Esophagus (tissue), 2 donors: ENCODE results near the gene ZNF195. TPM values are rescaled to one million over a fixed set of nuclear protein-coding genes. Genes with fewer than 3 reads are reported as not detected.

Experiments
- H3K27ac ChIP-seq, 2 donors: one replicate each; pipeline ENCODE4 v1.5.1; 2013; ENCODE audit warnings: low read depth in 2 of 2, mild to moderate bottlenecking in 2 of 2, inconsistent platforms in 1 of 2, low read length in 1 of 2, moderate library complexity in 1 of 2
- H3K27me3 ChIP-seq, 2 donors: one replicate each; pipeline ENCODE4 v1.6.1; 2013; ENCODE audit warnings: low read length in 2 of 2, control low read depth in 1 of 2, mild to moderate bottlenecking in 1 of 2; ENCODE audit not compliant: insufficient read depth in 2 of 2, control insufficient read depth in 1 of 2
- H3K36me3 ChIP-seq, 2 donors: one replicate each; pipeline ENCODE4 v1.6.1; 2013; ENCODE audit warnings: low read length in 1 of 2; ENCODE audit not compliant: control insufficient read depth in 2 of 2, insufficient read depth in 2 of 2
- H3K4me1 ChIP-seq, 2 donors: one replicate each; pipeline ENCODE4 v1.6.1; 2013; ENCODE audit warnings: low read length in 1 of 2; ENCODE audit not compliant: control insufficient read depth in 2 of 2, insufficient read depth in 2 of 2
- H3K4me3 ChIP-seq, 2 donors: one replicate each; pipeline ENCODE4 v1.5.1; 2013; ENCODE audit warnings: low read length in 2 of 2, mild to moderate bottlenecking in 2 of 2, low read depth in 1 of 2, moderate library complexity in 1 of 2
- H3K9me3 ChIP-seq, 2 donors: one replicate each; pipeline ENCODE4 v1.6.1; 2013; ENCODE audit warnings: mild to moderate bottlenecking in 2 of 2, low read depth in 1 of 2, low read length in 1 of 2, moderate library complexity in 1 of 2; ENCODE audit not compliant: control insufficient read depth in 2 of 2, insufficient read depth in 1 of 2
- WGBS, 2 donors: extraction: QIAGEN DNeasy Blood & Tissue Kit; methylation state at CpG; one replicate each; pipeline ENCODE4 v1.1.7; 2013; 5-methylcytosine and 5-hydroxymethylcytosine counted together
- polyA plus RNA-seq, 2 donors: library from polyadenylated mRNA; stranded (reverse); fragments of 200-250 nt; gene quantifications; one replicate each; pipeline ENCODE4 v1.2.3, GENCODE V29; 2013
- donor health status: healthy with polysubstance abuse.
- donor health status: Bipolar disorder and iron deficiency.

The ZNF195 gene
- polyA plus RNA-seq, 2 donors = 7.4 to 9.5 TPM

DNA sequence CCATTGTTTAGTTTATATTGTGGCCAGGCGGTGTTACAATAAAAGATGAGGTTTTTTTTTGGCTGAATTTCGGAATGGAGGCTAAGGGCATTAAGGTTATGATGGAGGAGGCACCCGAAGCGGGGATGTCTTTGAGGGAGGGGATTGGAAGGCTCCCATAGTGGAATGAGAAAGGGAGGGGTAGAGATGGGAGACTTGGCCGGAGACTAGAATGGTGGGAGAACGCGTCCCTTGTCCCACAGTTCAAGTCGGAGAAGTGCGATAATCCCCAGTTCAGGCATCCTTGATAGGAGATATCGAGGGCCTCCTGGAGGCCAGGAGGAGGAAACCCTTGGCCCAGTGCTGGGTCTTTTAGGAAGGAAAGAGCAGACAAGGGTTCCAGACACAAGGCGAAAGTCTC, 21.6 kb downstream of the ZNF195 start:
- Histone ChIP-seq H3K4me1 (no peaks in the 10 kb centered on the region), H3K4me3 (no peak overlapping the region), H3K27me3 (no peaks in the 10 kb centered on the region), H3K9me3 (peaks cover 9 to 41% of the 10 kb centered on the region in 2 donors), H3K27ac (no peak overlapping the region), H3K36me3 (peaks cover 20% of the 10 kb centered on the region in 2 donors)
- 89 to 96% methylated on average over 11 of the region's 11 CpGs for WGBS, 2 donors

- WGBS, 2 donors = 98% methylated on average over 10 of the region's 10 CpGs
- H3K4me3 ChIP-seq = no peak overlapping the region
- H3K27ac ChIP-seq = no peak overlapping the region
- H3K27me3 ChIP-seq = no peaks in the 10 kb centered on the region
- H3K36me3 ChIP-seq = peaks cover 19 to 20% of the 10 kb centered on the region in 2 donors
- no peaks in the 10 kb centered on the region for H3K4me1 ChIP-seq
- H3K9me3 ChIP-seq = peaks cover 9 to 43% of the 10 kb centered on the region in 2 donors
Measured at GRCh38 chr11:3356858-3357257, 22.1 kb downstream of the ZNF195 start.

GRCh38 chr11:3353066-3353465, 25.9 kb downstream of the ZNF195 start:
- Histone ChIP-seq H3K27ac (no peak overlapping the region), H3K4me3 (no peak overlapping the region), H3K27me3 (no peaks in the 10 kb centered on the region), H3K9me3 (peaks cover 4 to 28% of the 10 kb centered on the region in 2 donors), H3K36me3 (peaks cover 0 to 2% of the 10 kb centered on the region in 2 donors), H3K4me1 (no peaks in the 10 kb centered on the region)
- WGBS, 2 donors = 88 to 92% methylated on average over 5 of the region's 5 CpGs

DNA sequence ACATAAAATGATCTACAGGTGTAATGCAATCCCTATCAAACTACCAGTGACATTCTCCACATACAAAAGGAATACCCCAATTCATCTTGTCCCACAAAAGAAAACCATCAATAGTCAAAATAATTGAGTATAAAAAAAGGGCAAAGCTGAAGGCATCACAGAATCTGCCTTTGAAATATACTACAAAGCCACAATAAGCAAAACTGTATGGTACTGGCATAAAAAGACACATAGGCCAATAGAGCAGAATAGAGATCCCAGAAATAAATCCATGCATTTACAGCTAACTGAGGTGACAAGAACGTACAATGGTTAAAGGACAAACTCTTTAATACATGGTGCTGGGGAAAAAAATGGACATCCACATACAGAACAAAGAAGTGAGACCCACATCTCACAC, 31.8 kb downstream of the ZNF195 start:
- no peaks in the 10 kb centered on the region for H3K27me3 ChIP-seq
- no peak overlapping the region for H3K27ac ChIP-seq
- 94 to 97% methylated on average over 1 of the region's 1 CpG for WGBS, 2 donors
- H3K9me3 ChIP-seq = peaks cover 0 to 5% of the 10 kb centered on the region in 2 donors
- H3K4me3 ChIP-seq = no peak overlapping the region
- H3K4me1 ChIP-seq = no peaks in the 10 kb centered on the region
- H3K36me3 ChIP-seq = no peaks in the 10 kb centered on the region

DNA sequence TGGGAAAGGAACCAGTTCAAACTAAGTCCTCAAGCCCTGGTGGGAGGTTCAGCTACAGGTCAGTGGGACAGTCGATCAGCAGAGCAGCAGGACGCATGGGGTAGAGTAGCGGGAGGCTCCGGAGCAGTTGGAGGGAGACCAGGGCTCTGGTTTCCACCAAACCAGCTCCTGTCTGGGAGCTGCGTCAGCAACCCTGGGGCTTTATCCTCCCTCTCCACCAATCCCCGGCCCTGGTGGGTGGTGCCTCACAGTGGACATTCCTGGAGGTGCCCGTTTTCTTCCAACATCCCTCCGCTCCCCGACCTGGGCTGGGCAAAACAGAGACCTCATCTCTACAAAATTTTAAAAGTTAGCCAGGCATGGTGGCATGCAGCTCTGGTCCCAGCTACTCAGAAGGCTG, 32.4 kb downstream of the ZNF195 start:
- no peaks in the 10 kb centered on the region for H3K27me3 ChIP-seq
- H3K9me3 ChIP-seq = peaks cover 0 to 4% of the 10 kb centered on the region in 2 donors
- H3K4me3 ChIP-seq = no peak overlapping the region
- H3K36me3 ChIP-seq = no peaks in the 10 kb centered on the region
- 92 to 94% methylated on average over 8 to 9 of the region's 9 CpGs for WGBS, 2 donors
- H3K27ac ChIP-seq = no peak overlapping the region
- H3K4me1 ChIP-seq = no peaks in the 10 kb centered on the region

GRCh38 chr11:3345736-3346135, 33.2 kb downstream of the ZNF195 start:
- no peaks in the 10 kb centered on the region for H3K4me1 ChIP-seq
- H3K27ac ChIP-seq = no peak overlapping the region
- H3K36me3 ChIP-seq = no peaks in the 10 kb centered on the region
- H3K27me3 ChIP-seq = no peaks in the 10 kb centered on the region
- WGBS, 2 donors = 85 to 87% methylated on average over 10 of the region's 10 CpGs
- no peak overlapping the region for H3K4me3 ChIP-seq
- peaks cover 0 to 4% of the 10 kb centered on the region in 2 donors for H3K9me3 ChIP-seq

- Histone ChIP-seq H3K36me3 (no peaks in the 10 kb centered on the region), H3K27ac (no peak overlapping the region), H3K4me1 (no peaks in the 10 kb centered on the region), H3K4me3 (no peak overlapping the region), H3K27me3 (no peaks in the 10 kb centered on the region), H3K9me3 (peaks cover 3 to 4% of the 10 kb centered on the region in 2 donors)
- 61 to 70% methylated on average over 6 of the region's 6 CpGs for WGBS, 2 donors
Measured at GRCh38 chr11:3344327-3345174, 34.4 kb downstream of the ZNF195 start.

GRCh38 chr11:3342709-3343108, 36.2 kb downstream of the ZNF195 start:
- H3K4me3 ChIP-seq = no peak overlapping the region
- H3K9me3 ChIP-seq = peaks cover 3 to 4% of the 10 kb centered on the region in 2 donors
- H3K36me3 ChIP-seq = no peaks in the 10 kb centered on the region
- H3K4me1 ChIP-seq = no peaks in the 10 kb centered on the region
- no peak overlapping the region for H3K27ac ChIP-seq
- H3K27me3 ChIP-seq = no peaks in the 10 kb centered on the region
- WGBS, 2 donors = 69 to 71% methylated on average over 2 of the region's 2 CpGs

DNA sequence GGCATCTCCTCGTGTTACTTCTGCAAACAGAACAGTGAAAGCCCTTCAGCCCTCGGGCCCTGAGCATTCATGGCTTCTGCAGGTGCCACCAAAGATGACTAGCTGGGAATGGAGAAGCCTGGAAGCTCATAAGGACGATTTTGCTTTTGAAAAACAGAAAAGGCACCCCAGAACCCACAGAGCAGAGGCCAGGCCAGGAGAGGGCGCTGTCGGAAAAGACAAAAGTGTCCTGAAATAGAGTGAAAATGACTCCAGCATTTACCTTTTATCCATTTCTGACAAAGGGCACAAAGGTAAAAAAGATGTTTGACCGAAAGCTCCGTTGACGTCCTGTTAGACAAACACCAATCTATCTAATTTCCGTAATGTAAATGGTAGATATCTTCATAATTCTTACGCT, 37.6 kb downstream of the ZNF195 start:
- WGBS, 2 donors = 24 to 28% methylated on average over 10 of the region's 10 CpGs

GRCh38 chr11:3340025-3340424, 38.9 kb downstream of the ZNF195 start:
- H3K4me3 ChIP-seq = no peak overlapping the region
- 68 to 70% methylated on average over 4 of the region's 4 CpGs for WGBS, 2 donors
- no peaks in the 10 kb centered on the region for H3K4me1 ChIP-seq
- H3K36me3 ChIP-seq = no peaks in the 10 kb centered on the region
- no peak overlapping the region for H3K27ac ChIP-seq
- peaks cover 0 to 3% of the 10 kb centered on the region in 2 donors for H3K9me3 ChIP-seq
- no peaks in the 10 kb centered on the region for H3K27me3 ChIP-seq

More for the DNA sequence above, 37.6 kb downstream of the ZNF195 start:
- H3K27ac ChIP-seq = no peak overlapping the region
- no peak overlapping the region for H3K4me3 ChIP-seq
- peaks cover 0 to 3% of the 10 kb centered on the region in 2 donors for H3K9me3 ChIP-seq
- no peaks in the 10 kb centered on the region for H3K36me3 ChIP-seq
- no peaks in the 10 kb centered on the region for H3K4me1 ChIP-seq
- H3K27me3 ChIP-seq = no peaks in the 10 kb centered on the region
